ENCODE measurements around the gene NUP62.
A peak's percentile ranks its signal among the peaks of the same experiment; 100 is the strongest.
"Not testable (repeated sequence)": the region's sequence is repeated elsewhere in the genome, so short reads cannot be mapped to it uniquely, and the experiment has no call there.

Gene NUP62

DNA sequence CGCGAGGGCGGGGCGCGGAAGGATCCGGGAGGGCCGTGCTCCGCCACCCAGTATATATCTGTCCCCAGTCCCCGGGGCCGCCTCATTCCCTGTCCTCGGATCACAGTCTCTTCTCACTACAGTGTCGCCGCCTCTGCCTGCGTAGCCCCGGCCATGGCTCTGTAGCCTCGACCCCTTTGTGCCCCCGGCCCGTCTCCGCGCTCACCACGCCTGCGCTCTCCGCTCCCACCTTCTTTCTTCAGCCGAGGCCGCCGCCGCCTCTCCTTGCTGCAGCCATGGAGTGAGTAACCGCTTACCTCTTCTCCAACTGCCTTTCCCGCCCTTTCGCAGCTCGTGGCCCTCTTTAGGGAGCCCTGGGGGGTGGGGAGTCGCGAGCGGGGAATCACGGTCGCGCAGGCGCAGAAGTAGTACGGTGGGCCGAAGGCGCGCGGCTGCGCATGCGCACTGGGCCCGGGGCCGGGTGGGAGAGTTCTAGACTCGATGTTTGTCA is at the start of gene NUP62, which contains the start of gene ATF5:
NUP62 (minus strand) TSS at position 384 of the 490 bp plus-strand sequence. CDS start 19,697 bp downstream, outside the sequence.
ATF5 (plus strand) TSS at position 85 of the 490 bp plus-strand sequence. CDS start 1,646 bp downstream, outside the sequence.
- DNase-seq (ENCODE audit: low read depth) = peak; percentile 90

- DNase-seq (ENCODE audit: low read depth) = no peak
Observed at GRCh38 chr19:49978324-49978723, 49.0 kb upstream of the NUP62 start.

GRCh38 chr19:49977881-49978280 is 48.6 kb upstream of the NUP62 start:
- no peak for DNase-seq (ENCODE audit: low read depth)

- no peak for DNase-seq (ENCODE audit: low read depth)
Observed at GRCh38 chr19:49977076-49977475, 47.8 kb upstream of the NUP62 start.

- DNase-seq (ENCODE audit: low read depth) = no peak
Observed at GRCh38 chr19:49976496-49976895, 47.2 kb upstream of the NUP62 start.

- no peak for DNase-seq (ENCODE audit: low read depth)
Observed at GRCh38 chr19:49975051-49975450, 45.7 kb upstream of the NUP62 start.

DNA sequence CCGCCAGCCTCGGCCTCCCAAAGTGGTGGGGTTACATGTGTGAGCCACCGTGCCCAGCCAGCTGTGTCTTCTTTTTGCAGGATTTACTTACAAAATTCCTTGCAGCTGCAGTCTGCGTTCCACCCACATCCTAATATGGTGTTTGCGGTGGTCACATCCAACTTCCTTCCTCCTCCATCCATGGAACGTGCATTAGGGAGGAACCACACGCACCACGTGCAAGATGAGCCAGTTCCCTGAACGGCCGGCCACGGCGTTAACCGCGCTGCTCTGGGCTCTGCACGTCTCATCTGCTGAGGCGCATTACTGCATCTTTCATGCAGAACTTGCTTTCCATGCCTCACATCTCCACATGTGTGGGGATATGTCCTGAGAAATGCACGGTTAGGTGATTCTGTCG is 44.7 kb upstream of the NUP62 start:
- DNase-seq (ENCODE audit: low read depth) = no peak

- DNase-seq (ENCODE audit: low read depth) = no peak
Observed at GRCh38 chr19:49972841-49973240, 43.5 kb upstream of the NUP62 start.

GRCh38 chr19:49971991-49972411 is 42.7 kb upstream of the NUP62 start:
- DNase-seq (ENCODE audit: low read depth) = no peak

- not testable (repeated sequence) for DNase-seq (ENCODE audit: low read depth)
Observed at GRCh38 chr19:49969355-49969754, 40.1 kb upstream of the NUP62 start.

- DNase-seq (ENCODE audit: low read depth) = no peak
Observed at GRCh38 chr19:49968279-49968922, 39.1 kb upstream of the NUP62 start.

- DNase-seq (ENCODE audit: low read depth) = not testable (repeated sequence)
Observed at GRCh38 chr19:49960980-49961379, 31.7 kb upstream of the NUP62 start, which contains the start of gene SIGLEC11. SIGLEC11 (minus strand) TSS chr19:49961172; CDS start chr19:49961081, 91 bp downstream.

DNA sequence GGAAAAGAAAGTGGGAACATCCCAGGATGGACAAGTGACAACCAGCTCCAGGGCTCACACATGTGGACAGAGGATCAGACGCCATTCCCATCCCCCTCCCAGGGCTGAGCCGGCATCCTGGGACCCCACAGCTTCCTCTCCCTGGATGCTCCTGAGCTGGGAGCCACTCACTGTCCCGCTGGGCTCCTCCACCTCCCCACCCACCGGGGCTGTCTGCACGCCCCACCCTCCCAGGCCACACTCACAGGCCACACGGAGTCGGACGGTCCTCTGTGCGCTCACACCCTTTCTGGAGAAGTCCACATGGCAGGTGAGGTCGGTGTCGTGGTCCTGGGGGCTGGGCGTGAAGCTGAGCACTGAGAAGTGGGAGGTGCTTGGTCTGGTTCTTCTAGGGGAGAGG is 30.6 kb upstream of the NUP62 start:
- DNase-seq (ENCODE audit: low read depth) = not testable (repeated sequence)

DNA sequence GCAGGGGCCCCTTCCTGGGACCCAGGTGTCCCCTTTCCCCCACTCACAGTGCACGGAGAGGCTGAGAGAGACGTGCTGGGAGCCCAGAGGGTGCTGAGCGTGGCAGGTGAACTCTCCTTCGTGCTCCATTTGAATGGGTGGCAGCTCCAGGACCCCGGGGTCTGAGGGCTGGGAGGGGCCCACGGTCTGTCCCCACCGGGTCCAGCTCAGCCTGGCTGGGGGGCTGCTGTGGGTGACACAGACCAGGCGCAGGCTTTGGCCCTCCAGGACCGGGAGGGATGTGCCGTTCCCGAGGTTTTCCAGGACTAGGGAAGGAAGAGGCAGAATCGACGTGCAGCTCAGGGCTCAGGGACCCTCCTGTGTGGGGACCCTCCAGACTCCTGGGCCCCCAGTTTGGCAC is 29.3 kb upstream of the NUP62 start:
- DNase-seq (ENCODE audit: low read depth) = not testable (repeated sequence)

- not testable (repeated sequence) for DNase-seq (ENCODE audit: low read depth)
Observed at GRCh38 chr19:49958144-49958543, 28.8 kb upstream of the NUP62 start.

DNA sequence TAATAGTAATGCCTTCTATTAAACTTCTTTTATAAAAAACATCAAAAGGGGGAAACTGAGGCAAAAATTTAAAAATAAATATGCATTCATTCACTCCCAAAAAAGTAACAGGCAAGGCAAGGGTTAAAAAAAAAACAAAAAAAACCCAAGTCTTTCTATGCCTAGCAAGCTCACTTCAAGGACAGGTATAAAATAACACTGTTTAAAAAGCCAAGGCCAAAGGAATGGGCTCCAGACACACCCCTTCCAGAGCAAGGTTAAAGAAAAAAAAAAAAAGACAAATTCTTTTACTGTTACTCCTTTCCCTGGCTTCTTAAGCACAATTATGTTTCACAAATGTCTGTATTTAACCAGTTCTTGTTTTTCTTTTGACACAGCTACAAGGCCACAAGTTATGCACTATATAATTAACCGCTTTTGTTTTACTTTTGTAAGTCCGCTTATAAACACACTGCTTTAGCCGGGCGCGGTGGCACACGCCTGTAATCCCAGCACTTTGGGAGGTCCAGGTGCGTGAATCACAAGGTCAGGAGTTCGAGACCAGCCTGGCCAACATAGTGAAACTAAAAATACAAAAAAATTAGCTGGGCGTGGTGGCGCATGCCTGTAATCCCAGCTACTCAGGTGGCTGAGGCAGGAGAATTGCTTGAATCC is 28.1 kb upstream of the NUP62 start:
- DNase-seq (ENCODE audit: low read depth) = no peak

- DNase-seq (ENCODE audit: low read depth) = no peak
Observed at GRCh38 chr19:49956115-49956495, 26.8 kb upstream of the NUP62 start.

DNA sequence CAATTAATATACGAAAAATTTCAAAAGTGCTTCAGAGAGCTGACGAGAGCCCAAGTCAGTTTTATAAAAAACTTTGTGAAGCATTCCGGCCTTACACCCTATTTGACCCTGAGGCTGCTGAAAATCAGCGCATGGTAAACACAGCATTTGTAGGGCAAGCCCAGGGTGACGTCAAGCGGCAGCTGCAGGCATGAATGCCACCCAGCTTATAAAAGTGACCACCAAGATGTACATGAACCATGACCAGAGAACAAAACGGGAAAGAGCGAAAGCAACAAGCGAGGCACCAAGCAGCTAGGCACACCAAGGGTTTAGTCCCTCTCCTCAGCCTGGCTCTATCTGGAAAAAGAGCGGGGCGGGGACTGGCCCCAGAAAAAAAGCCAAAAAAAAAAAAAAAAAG is 25.6 kb upstream of the NUP62 start:
- no peak for DNase-seq (ENCODE audit: low read depth)

DNA sequence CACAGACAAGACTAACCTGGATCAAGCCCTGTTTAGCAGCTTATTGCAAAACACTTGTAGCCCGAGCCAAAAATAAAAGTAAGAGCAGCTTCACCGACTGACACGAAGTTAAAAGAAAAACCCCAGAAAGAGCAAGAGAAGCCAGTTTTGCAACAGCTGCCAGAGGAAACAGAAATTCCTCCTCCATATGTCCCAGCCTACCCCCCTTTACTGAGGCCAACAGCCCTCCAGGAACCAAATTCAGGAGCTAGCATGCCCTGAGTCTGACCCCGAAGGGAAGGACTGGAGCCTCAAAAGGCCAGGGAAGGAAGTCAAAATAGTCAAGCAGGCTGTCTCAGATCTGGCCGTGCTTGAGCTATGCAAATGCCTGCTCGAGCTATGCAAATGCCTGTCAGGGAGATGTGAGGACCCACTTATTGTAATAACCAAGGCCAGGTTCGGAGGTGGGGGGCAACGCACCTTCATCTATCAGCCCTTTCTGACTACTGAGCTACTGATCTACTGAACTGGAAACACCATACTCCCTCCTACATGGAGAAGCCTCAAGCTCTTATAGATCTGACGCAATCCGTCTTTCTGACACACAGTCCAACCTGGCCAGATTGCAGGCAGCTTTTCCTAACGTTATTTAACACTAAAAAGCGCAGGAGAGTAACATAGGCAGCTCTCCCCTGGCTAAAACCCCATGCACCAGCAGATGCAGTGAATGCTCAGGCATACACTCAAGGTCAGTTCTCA is 25.0 kb upstream of the NUP62 start:
- DNase-seq (ENCODE audit: low read depth) = no peak

DNA sequence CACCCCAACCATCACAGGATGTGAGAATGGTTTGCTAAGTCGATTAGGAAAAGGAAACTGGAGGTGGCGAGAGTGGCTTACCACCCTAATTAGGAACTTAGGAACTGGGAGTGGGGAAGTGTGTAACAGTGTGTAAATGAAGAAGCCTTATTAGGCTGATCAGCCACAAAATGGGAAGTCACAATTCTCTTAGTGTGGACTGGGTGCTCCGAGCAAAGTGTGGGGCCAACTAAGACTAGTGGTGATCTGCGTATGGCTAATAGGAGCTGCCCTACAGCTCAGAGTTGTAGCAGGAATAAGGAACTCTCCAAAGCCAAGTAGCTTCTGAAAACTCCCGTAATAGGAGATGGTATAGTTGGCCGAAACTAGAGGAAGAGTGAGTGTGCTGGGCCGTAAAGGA is 24.1 kb upstream of the NUP62 start:
- no peak for DNase-seq (ENCODE audit: low read depth)

DNA sequence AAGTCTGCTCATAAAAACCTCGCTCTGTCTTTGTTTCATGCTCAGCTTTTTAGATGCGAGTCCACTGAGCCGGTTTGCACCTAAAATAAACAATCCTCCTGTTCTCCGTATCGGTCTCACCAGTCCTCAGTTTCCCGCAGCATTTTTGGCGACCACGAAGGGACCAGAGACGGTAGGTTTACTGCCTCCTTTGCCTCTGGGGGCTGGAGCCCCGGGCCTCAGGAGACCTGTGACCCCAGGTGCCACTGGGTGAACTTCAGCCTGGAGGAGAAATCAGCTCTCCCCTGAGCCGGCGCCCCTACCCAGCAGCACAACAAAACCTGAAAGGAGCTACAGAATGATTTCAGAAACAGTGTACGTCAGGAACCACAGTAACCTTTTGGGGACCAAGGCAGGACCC is 23.6 kb upstream of the NUP62 start:
- DNase-seq (ENCODE audit: low read depth) = no peak

DNA sequence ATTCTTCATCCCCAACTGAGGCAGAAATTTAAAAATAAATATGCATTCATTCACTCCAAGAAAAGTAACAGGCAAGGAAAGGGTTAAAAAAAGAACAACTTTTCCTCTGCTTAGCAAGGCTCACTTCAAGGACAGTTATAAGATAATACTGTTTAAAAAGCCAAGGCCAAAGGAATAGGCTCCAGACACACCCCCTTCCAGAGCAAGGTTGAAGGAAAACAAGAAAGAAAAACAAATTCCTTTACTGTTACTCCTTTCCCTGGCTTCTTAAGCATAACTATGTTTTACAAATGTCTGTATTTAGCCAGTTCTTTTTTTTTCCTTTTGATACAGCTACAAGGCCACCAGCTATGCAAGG is 23.2 kb upstream of the NUP62 start:
- DNase-seq (ENCODE audit: low read depth) = no peak

Measured in activated T-cell treated with anti-CD3 and anti-CD28 coated beads for 24 hours (primary cell).